ENCODE measurements around the gene HFE.
"Not testable (repeated sequence)": the region's sequence is repeated elsewhere in the genome, so short reads cannot be mapped to it uniquely, and the experiment has no call there.

The HFE gene, protein sequence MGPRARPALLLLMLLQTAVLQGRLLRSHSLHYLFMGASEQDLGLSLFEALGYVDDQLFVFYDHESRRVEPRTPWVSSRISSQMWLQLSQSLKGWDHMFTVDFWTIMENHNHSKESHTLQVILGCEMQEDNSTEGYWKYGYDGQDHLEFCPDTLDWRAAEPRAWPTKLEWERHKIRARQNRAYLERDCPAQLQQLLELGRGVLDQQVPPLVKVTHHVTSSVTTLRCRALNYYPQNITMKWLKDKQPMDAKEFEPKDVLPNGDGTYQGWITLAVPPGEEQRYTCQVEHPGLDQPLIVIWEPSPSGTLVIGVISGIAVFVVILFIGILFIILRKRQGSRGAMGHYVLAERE

DNA sequence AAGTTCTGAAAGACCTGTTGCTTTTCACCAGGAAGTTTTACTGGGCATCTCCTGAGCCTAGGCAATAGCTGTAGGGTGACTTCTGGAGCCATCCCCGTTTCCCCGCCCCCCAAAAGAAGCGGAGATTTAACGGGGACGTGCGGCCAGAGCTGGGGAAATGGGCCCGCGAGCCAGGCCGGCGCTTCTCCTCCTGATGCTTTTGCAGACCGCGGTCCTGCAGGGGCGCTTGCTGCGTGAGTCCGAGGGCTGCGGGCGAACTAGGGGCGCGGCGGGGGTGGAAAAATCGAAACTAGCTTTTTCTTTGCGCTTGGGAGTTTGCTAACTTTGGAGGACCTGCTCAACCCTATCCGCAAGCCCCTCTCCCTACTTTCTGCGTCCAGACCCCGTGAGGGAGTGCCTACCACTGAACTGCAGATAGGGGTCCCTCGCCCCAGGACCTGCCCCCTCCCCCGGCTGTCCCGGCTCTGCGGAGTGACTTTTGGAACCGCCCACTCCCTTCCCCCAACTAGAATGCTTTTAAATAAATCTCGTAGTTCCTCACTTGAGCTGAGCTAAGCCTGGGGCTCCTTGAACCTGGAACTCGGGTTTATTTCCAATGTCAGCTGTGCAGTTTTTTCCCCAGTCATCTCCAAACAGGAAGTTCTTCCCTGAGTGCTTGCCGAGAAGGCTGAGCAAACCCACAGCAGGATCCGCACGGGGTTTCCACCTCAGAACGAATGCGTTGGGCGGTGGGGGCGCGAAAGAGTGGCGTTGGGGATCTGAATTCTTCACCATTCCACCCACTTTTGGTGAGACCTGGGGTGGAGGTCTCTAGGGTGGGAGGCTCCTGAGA, at the start of gene HFE:
TSS of gene HFE (plus strand) at position 146 of the 832 bp plus-strand sequence. CDS start at position 158, 12 bp downstream.
- Mint-ChIP-seq H3K36me3 (ENCODE audit: insufficient read depth) (peaks cover 1% of the 10 kb centered on the region), H3K4me1 (peaks cover 35% of the 10 kb centered on the region), H3K9me3 (no peaks in the 10 kb centered on the region), H3K27me3 (no peaks in the 10 kb centered on the region), H3K27ac (ENCODE audit: low read depth) (peak within 1 kb of the TSS; percentile 76), H3K4me3 (peak within 1 kb of the TSS; percentile 88)
- peak; percentile 31 for ATAC-seq (replicated peaks; ENCODE audit: extremely low read depth, poor library complexity, severe bottlenecking)
- no peak for DNase-seq (ENCODE audit: low spot score in 2 of 2)

GRCh38 chr6:26041946-26042345, 45.3 kb upstream of the HFE start:
- H3K4me3 Mint-ChIP-seq = no peak overlapping the region
- ATAC-seq (replicated peaks; ENCODE audit: extremely low read depth, poor library complexity, severe bottlenecking) (no peak), DNase-seq (ENCODE audit: low spot score in 2 of 2) (no peak)
- peaks cover 19% of the 10 kb centered on the region for H3K36me3 Mint-ChIP-seq (ENCODE audit: insufficient read depth)
- H3K4me1 Mint-ChIP-seq = peaks cover 23% of the 10 kb centered on the region
- H3K9me3 Mint-ChIP-seq = no peaks in the 10 kb centered on the region
- H3K27ac Mint-ChIP-seq (ENCODE audit: low read depth) = no peak overlapping the region
- H3K27me3 Mint-ChIP-seq = no peaks in the 10 kb centered on the region

DNA sequence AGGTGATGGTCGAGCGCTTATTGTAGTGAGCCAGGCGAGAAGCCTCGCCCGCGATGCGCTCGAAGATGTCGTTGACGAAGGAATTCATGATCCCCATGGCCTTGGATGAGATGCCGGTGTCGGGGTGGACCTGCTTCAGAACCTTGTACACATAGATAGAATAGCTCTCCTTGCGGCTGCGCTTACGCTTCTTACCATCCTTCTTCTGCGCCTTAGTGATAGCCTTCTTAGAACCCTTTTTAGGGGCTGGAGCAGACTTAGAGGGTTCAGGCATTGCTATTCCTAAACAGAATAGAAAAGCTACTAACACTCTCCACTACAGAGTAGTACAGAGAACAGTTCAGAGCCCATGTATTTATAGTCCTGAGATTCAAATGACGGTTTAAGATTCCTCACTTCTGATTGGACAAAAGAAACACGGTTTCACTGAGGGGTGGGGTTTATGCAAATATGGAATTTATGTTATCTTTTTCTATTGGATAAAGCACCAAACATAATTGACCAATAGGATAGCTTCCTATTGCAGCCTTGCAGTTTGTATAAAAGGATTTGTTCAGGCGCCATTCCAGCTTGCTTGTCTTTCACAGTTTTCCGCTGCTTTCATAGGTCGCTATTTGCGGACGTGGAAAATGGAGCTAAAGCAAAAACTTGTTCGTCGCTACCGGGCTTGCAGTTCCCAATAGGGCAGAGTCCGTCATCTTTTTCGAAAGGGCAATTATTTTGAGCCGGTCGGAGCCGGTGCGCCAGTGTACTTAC, 43.7 kb upstream of the HFE start:
- H3K4me3 Mint-ChIP-seq = peak overlapping the region; percentile 82
- H3K27ac Mint-ChIP-seq (ENCODE audit: low read depth) = peak overlapping the region; percentile 90
- ATAC-seq (replicated peaks; ENCODE audit: extremely low read depth, poor library complexity, severe bottlenecking) = peak; percentile 76
- peaks cover 23% of the 10 kb centered on the region for H3K4me1 Mint-ChIP-seq
- no peaks in the 10 kb centered on the region for H3K9me3 Mint-ChIP-seq
- H3K27me3 Mint-ChIP-seq = no peaks in the 10 kb centered on the region
- peaks cover 19% of the 10 kb centered on the region for H3K36me3 Mint-ChIP-seq (ENCODE audit: insufficient read depth)
- peak; percentile 68 to 74 for DNase-seq (ENCODE audit: low spot score in 2 of 2)

DNA sequence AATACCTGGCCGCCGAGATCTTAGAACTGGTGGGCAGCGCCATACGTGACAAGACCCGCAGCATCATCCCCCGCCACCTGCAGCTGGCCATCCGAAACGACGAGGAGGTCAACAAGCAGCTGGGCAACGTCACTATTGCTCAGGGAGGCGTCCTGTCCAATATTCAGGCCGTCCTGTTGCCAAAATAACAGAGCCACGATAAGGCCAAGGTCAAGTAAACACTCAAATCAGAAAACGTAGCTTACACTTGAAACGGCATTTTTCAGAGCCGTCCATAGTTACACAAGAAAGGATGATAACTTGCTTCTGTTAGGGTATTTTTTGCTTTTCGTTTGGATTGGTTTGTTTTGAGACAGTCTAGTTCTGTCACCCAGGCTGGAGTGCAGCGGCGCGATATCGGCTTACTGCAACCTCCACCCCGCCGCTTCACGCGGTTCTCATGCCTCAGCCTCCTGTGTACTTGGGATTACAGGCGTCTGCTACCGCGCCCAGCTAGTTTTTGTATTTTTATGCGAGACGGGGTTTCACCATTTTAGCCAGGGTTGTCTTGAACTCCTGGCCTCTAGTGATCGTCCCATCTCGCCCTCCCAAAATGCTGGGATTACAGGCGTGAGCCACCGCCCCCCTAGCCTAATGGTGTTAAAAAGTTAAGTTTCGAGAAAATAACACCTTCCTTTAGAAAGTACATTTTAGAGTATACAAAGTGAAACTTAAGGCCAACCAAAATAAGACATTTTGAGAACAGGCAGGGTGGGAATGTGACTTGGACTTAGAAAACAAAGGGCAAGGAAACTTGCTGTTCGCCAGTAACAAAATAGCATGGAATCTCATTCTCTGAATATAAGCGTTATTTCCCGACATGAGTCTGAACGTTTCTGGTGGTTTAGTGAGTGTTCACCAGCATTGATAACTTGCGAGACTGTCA, 42.8 kb upstream of the HFE start:
- DNase-seq (ENCODE audit: low spot score in 2 of 2) (peak in 1 of 2 donors; percentile 28), ATAC-seq (replicated peaks; ENCODE audit: extremely low read depth, poor library complexity, severe bottlenecking) (peak; percentile 38)
- Mint-ChIP-seq H3K36me3 (ENCODE audit: insufficient read depth) (peaks cover 19% of the 10 kb centered on the region), H3K27ac (ENCODE audit: low read depth) (peak overlapping the region; percentile 90), H3K27me3 (no peaks in the 10 kb centered on the region), H3K9me3 (no peaks in the 10 kb centered on the region), H3K4me1 (peaks cover 23% of the 10 kb centered on the region), H3K4me3 (peak overlapping the region; percentile 82)

DNA sequence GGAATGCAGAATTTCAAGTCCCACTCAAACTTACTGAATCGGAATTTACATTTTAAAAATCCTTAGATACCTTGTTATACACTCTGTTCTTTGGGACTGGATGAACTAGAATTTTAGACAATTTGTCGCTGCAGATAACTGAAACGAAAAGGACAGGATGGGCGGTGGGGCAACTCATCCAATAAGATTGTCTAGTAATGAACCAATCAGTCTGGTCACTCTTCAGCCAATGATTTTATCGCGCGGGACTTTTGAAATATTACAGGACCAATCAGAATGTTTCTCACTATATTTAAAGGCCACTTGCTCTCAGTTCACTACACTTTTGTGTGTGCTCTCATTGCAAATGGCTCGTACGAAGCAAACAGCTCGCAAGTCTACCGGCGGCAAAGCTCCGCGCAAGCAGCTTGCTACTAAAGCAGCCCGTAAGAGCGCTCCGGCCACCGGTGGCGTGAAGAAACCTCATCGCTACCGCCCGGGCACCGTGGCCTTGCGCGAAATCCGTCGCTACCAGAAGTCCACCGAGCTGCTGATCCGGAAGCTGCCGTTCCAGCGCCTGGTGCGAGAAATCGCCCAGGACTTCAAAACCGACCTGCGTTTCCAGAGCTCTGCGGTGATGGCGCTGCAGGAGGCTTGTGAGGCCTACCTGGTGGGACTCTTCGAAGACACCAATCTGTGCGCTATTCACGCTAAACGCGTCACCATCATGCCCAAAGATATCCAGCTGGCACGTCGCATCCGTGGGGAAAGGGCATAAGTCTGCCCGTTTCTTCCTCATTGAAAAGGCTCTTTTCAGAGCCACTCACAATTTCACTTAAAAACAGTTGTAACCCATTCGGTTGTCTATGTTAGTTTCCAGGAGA, 41.9 kb upstream of the HFE start:
- ATAC-seq (replicated peaks; ENCODE audit: extremely low read depth, poor library complexity, severe bottlenecking) (peak; percentile 53), DNase-seq (ENCODE audit: low spot score in 2 of 2) (peak; percentile 60 to 80)
- Mint-ChIP-seq H3K4me1 (peaks cover 23% of the 10 kb centered on the region), H3K9me3 (no peaks in the 10 kb centered on the region), H3K27me3 (no peaks in the 10 kb centered on the region), H3K4me3 (peak overlapping the region; percentile 82), H3K36me3 (ENCODE audit: insufficient read depth) (peaks cover 19% of the 10 kb centered on the region), H3K27ac (ENCODE audit: low read depth) (peak overlapping the region; percentile 90)

GRCh38 chr6:26045928-26046368, 41.3 kb upstream of the HFE start:
- Mint-ChIP-seq H3K27ac (ENCODE audit: low read depth) (no peak overlapping the region), H3K4me1 (peaks cover 23% of the 10 kb centered on the region), H3K9me3 (no peaks in the 10 kb centered on the region), H3K36me3 (ENCODE audit: insufficient read depth) (peaks cover 19% of the 10 kb centered on the region), H3K4me3 (peak overlapping the region; percentile 82), H3K27me3 (no peaks in the 10 kb centered on the region)
- DNase-seq (ENCODE audit: low spot score in 2 of 2) (no peak), ATAC-seq (replicated peaks; ENCODE audit: extremely low read depth, poor library complexity, severe bottlenecking) (no peak)

DNA sequence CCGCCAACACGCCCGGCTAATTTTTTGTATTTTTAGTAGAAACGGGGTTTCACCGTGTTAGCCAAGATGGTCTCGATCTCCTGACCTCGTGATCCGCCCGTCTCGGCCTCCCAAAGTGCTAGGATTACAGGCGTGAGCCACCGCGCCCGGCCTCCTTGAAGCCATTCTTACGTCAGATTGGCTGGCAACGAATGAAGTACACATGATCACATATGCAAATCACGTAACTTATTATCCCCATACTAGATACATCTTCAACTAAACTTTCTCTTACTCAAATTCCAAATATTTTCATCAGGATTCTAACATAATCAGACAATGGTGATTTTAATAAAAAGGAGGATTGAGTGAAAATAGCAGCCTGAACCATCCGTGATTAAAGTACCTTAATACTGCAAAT, 39.9 kb upstream of the HFE start:
- not testable (repeated sequence) for H3K27me3 Mint-ChIP-seq; ATAC-seq (replicated peaks; ENCODE audit: extremely low read depth, poor library complexity, severe bottlenecking); H3K4me3 Mint-ChIP-seq; H3K9me3 Mint-ChIP-seq; H3K27ac Mint-ChIP-seq (ENCODE audit: low read depth); DNase-seq (ENCODE audit: low spot score in 2 of 2)
- Mint-ChIP-seq H3K4me1 (peaks cover 23% of the 10 kb centered on the region), H3K36me3 (ENCODE audit: insufficient read depth) (peaks cover 19% of the 10 kb centered on the region)

DNA sequence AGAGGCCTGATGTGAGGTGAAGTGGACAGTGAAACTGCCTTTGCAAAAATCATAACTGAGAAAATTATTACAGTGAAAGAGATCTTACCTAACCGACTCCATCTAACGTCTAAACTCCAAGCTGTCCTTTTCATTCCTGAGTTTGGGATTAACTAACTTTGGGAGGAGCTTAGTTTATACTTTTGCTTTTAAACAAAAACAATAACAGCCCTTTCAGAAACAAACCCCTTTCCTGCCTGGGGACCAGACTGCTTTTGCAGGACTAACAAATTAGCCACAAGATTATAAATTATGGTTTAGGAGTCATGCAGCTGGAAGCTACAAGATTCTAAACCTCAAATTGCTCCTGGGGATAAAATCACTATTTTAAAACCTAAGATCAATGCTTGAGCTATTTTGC, 38.6 kb upstream of the HFE start:
- no peak for ATAC-seq (replicated peaks; ENCODE audit: extremely low read depth, poor library complexity, severe bottlenecking)
- DNase-seq (ENCODE audit: low spot score in 2 of 2) = no peak
- no peaks in the 10 kb centered on the region for H3K27me3 Mint-ChIP-seq
- peaks cover 17% of the 10 kb centered on the region for H3K4me1 Mint-ChIP-seq
- H3K4me3 Mint-ChIP-seq = no peak overlapping the region
- H3K27ac Mint-ChIP-seq (ENCODE audit: low read depth) = no peak overlapping the region
- H3K9me3 Mint-ChIP-seq = no peaks in the 10 kb centered on the region
- peaks cover 13% of the 10 kb centered on the region for H3K36me3 Mint-ChIP-seq (ENCODE audit: insufficient read depth)

DNA sequence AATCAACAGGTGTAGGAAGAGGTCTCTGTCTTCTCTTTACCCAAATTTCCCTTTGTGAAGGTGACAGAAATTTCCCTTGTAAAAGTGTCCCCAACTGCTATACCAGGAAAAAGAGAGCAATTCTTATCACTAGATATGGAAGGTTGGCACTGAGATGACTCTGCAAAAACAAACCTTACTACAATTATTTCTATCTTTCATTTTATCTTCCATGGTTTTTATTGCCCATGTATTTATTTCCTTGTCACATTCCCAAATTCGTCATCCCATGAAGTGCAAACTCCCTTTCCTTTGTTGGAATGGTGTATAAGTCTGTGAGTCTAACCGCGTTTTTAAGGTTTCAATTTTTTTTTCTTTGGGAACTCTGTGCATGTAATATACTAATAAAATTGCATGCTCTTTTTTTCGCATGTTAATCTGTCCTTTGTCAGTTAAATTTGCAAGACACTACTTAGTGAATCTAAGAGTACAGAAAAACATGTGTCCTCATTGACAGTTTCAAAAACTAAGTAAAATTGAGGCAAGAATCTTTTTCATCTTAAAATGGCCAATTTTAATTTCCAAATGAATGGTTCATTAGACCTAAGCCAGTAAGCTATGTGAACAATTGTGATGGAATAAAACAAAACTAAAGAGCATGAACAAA, 35.4 kb upstream of the HFE start:
- no peak for ATAC-seq (replicated peaks; ENCODE audit: extremely low read depth, poor library complexity, severe bottlenecking)
- H3K27ac Mint-ChIP-seq (ENCODE audit: low read depth) = no peak overlapping the region

GRCh38 chr6:26052762-26053250, 34.4 kb upstream of the HFE start:
- not testable (repeated sequence) for H3K27me3 Mint-ChIP-seq; H3K9me3 Mint-ChIP-seq; H3K27ac Mint-ChIP-seq (ENCODE audit: low read depth); DNase-seq (ENCODE audit: low spot score in 2 of 2); ATAC-seq (replicated peaks; ENCODE audit: extremely low read depth, poor library complexity, severe bottlenecking); H3K4me3 Mint-ChIP-seq
- H3K36me3 Mint-ChIP-seq (ENCODE audit: insufficient read depth) = peaks cover 29% of the 10 kb centered on the region
- peaks cover 26% of the 10 kb centered on the region for H3K4me1 Mint-ChIP-seq

More for the DNA sequence above, 35.4 kb upstream of the HFE start:
- H3K9me3 Mint-ChIP-seq = no peaks in the 10 kb centered on the region
- no peak for DNase-seq (ENCODE audit: low spot score in 2 of 2)
- H3K27me3 Mint-ChIP-seq = no peaks in the 10 kb centered on the region
- H3K4me3 Mint-ChIP-seq = no peak overlapping the region
- peaks cover 28% of the 10 kb centered on the region for H3K36me3 Mint-ChIP-seq (ENCODE audit: insufficient read depth)
- peaks cover 26% of the 10 kb centered on the region for H3K4me1 Mint-ChIP-seq
